ENCODE results near the gene TBPL1.
"Not testable (repeated sequence)": the region's sequence is repeated elsewhere in the genome, so short reads cannot be mapped to it uniquely, and the experiment has no call there.

TBPL1 gene

DNA sequence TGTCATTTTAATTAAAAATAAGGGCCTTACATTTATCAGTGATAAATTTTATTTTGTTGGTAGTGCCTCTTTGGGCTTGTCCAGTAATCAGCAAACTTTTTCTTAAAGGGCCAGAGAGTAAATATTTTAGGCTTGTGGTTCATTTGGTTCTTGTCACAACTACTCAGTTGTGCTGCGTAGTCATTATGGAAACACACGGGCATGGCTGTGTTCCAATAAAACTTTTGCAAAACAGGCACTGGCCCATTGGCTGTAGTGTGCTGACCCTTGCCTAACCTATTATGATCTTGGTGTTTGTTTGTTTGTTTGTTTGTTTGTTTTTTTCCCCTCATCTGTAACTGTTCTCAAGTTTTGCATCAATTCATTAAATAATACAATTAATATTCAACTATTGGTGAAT, 19.4 kb downstream of the TBPL1 start:
- no peaks in the 10 kb centered on the region for H3K27me3 ChIP-seq (ENCODE audit: insufficient read depth, low read length)
- H3K4me1 ChIP-seq (ENCODE audit: insufficient read depth, low read length), result peaks cover 13% of the 10 kb centered on the region
- H2AFZ ChIP-seq (ENCODE audit: low read depth, low read length), result no peak overlapping the region
- no peaks in the 10 kb centered on the region for H3K9me3 ChIP-seq (ENCODE audit: low read length)
- peaks cover 2% of the 10 kb centered on the region for H3K36me3 ChIP-seq (ENCODE audit: insufficient read depth, low read length)
- no peak overlapping the region for H3K4me3 ChIP-seq (ENCODE audit: low read length)

DNA sequence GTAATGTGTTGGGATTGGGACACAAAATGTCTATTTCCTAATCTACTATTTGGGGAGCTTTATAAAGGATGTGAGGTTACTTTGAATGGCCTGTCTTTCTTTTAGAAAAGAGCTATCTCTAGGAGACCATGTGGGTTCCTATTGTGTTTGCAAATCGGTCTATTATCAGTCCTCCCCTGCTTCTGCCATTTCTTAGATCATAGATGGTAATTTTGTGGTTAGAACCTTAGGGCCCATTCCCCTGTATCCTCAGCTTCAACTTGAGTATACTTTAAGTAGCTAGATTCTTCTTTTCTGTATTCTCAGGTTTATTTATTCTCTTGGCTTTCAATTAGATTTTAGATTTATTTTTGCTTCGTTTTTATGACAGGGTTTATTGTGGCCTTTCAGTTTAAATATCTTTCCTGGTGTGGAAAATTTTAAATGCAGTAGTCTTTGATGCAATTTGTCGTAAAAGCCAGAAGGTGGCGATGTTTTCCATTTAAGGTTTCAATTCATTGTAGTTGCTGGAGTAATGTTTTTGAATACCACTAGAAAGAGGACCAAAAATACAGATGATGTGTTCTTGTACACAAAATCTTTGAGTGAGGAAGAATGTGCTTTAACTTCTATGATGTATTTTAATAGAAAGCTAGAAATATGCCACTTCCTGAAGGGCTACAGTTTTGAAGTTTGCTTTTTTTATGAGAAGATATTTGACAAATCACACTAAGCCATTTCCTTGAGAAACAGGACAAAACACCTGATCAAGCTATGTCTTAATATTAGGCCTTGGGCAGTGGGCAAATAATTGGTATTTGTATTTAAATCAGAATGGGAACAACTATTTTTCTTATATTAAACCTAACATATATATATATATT, 20.3 kb downstream of the TBPL1 start:
- Histone ChIP-seq H3K9me3 (ENCODE audit: low read length) (no peaks in the 10 kb centered on the region), H3K4me1 (ENCODE audit: insufficient read depth, low read length) (peaks cover 13% of the 10 kb centered on the region), H3K4me3 (ENCODE audit: low read length) (no peak overlapping the region), H2AFZ (ENCODE audit: low read depth, low read length) (no peak overlapping the region), H3K27me3 (ENCODE audit: insufficient read depth, low read length) (no peaks in the 10 kb centered on the region), H3K36me3 (ENCODE audit: insufficient read depth, low read length) (peaks cover 2% of the 10 kb centered on the region)

DNA sequence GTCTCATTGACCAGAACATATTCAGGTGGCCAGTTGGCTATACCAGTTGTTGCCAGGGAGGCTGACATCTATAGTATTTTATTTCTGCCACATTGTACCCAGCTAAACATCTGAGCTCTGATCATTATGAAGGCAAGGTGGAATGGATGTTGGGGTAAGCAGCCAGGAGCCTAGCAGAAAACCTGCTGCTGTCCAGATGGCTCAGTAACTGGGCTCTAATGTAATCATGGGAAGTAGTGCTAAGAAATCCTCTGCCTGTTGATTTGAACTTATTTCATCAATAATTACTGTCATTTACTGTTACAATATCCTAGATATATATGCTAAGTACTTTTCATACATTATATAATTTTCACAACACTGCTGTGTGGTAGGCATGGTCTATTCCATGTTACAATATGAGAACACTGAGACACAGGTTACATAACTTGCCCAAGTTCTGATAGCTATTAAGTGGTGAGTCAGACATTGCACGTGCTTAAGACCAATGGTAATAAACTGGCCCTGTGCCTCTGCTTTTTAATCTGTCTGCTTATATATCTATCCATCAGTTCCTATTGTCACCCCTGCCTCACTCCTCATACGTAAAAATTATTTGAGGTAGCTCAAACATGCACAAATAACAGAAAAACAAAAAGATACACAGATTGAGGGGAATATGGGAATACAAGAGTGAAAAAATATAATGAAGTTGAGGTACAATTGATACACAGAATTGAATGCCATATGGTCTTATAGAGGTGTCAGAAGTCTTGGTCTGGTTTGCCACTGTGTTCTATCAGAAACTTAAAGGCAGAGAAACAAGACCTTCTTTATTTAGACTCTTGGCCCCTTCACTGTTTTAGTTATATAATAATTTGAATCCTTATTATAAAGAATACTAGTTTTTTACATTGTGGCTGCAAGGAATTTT, 25.2 kb downstream of the TBPL1 start:
- peaks cover 24% of the 10 kb centered on the region for H3K36me3 ChIP-seq (ENCODE audit: insufficient read depth, low read length)
- H2AFZ ChIP-seq (ENCODE audit: low read depth, low read length), result no peak overlapping the region
- no peaks in the 10 kb centered on the region for H3K27me3 ChIP-seq (ENCODE audit: insufficient read depth, low read length)
- H3K4me3 ChIP-seq (ENCODE audit: low read length), result no peak overlapping the region
- peaks cover 9% of the 10 kb centered on the region for H3K4me1 ChIP-seq (ENCODE audit: insufficient read depth, low read length)
- H3K9me3 ChIP-seq (ENCODE audit: low read length), result no peaks in the 10 kb centered on the region

DNA sequence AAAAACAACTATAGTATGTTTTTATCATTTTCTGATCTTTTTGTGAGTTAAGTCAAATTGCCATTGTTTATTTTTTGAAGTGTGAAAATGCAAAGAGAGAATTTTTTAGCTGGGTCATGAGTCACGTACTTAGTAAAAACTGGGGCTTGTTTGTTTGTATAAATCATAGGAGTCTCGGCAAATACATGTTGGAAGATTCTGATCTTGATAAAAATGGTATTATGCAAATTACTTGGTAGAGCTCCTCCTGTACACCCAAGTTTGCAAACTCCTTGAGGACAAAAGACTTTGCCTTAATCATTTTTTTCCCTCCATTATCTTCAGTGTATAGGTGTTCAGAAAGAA, 25.8 kb downstream of the TBPL1 start:
- Histone ChIP-seq H3K27me3 (ENCODE audit: insufficient read depth, low read length) (no peaks in the 10 kb centered on the region), H3K4me1 (ENCODE audit: insufficient read depth, low read length) (peaks cover 6% of the 10 kb centered on the region), H3K4me3 (ENCODE audit: low read length) (no peak overlapping the region), H2AFZ (ENCODE audit: low read depth, low read length) (no peak overlapping the region), H3K36me3 (ENCODE audit: insufficient read depth, low read length) (peaks cover 26% of the 10 kb centered on the region), H3K9me3 (ENCODE audit: low read length) (no peaks in the 10 kb centered on the region)

DNA sequence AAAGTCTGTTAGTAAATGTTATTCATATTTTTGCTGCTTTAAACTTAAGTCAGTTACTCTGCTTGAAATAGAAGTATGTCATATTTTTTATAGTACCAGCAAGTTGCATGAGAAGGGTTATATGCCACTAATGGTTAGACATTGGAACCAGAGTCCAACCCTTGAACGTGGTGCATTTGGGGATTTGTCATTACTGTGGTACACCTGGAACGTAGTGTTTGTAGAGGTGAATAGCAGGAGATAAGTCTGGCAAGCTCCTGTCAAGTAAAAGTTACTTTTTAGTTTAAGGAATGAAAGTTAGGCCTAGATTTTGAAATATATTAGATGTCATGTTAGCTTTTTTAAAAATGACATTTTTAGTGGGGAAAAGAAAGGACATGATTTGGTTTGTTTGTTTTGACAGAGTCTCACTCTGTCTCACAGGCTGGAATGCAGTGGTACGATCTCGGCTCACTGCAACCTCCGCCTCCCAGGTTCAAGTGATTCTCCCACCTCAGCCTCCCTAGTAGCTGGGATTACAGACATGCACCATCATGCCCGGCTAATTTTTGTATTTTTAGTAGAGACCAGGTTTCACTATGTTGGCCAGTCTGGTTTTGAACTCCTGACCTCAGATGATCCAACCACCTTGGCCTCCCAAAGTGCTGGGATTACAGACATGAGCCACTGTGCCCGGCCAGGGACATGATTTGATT, 26.4 kb downstream of the TBPL1 start:
- not testable (repeated sequence) for H3K4me1 ChIP-seq (ENCODE audit: insufficient read depth, low read length); H3K9me3 ChIP-seq (ENCODE audit: low read length); H2AFZ ChIP-seq (ENCODE audit: low read depth, low read length); H3K27me3 ChIP-seq (ENCODE audit: insufficient read depth, low read length); H3K4me3 ChIP-seq (ENCODE audit: low read length)
- H3K36me3 ChIP-seq (ENCODE audit: insufficient read depth, low read length), result peaks cover 30% of the 10 kb centered on the region

GRCh38 chr6:133980168-133980567, 27.1 kb downstream of the TBPL1 start:
- peaks cover 6% of the 10 kb centered on the region for H3K4me1 ChIP-seq (ENCODE audit: insufficient read depth, low read length)
- no peak overlapping the region for H3K4me3 ChIP-seq (ENCODE audit: low read length)
- no peaks in the 10 kb centered on the region for H3K9me3 ChIP-seq (ENCODE audit: low read length)
- no peak overlapping the region for H2AFZ ChIP-seq (ENCODE audit: low read depth, low read length)
- H3K36me3 ChIP-seq (ENCODE audit: insufficient read depth, low read length), result peaks cover 37% of the 10 kb centered on the region
- no peaks in the 10 kb centered on the region for H3K27me3 ChIP-seq (ENCODE audit: insufficient read depth, low read length)

DNA sequence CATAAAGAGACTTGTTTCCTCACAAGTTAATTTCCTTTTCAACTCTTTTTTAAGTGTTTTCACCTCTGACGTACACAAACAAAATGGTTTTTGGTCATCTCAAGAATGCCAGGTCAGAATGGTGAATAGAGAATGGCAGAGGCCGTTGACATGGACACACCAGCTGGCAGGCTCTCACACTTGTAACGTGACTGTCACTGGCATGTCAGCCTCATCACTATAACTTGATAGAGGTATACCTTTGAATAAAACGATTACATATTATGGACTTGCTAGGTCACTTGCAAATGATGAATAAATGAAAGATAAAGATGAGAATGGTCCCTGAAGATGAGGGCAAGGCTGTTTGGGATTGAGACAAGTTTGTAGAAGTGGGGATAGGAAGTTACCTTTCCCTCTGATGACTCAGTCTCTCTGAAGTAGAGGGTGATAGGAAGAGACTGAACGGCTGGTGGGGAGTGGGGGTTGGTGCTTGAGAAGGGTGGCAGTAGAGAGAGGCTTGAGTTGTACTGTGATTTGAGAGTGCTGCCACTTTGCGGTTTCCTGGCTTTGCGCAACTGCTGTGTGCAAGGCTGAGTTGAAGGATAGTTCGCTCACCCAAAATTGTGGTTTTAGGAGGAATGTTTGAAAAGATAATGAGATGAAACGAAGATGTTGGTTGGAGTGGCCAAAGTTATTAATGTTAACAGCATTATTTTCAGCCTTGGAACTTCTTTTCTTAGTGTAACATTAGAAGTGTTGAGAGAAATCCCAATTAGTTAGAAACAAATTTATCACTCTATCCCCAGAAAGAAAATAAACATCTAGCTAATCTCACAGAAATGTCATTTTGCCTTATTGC, 30.3 kb downstream of the TBPL1 start:
- H3K27me3 ChIP-seq (ENCODE audit: insufficient read depth, low read length), result no peaks in the 10 kb centered on the region
- H3K9me3 ChIP-seq (ENCODE audit: low read length), result no peaks in the 10 kb centered on the region
- no peak overlapping the region for H3K4me3 ChIP-seq (ENCODE audit: low read length)
- H3K4me1 ChIP-seq (ENCODE audit: insufficient read depth, low read length), result peaks cover 6% of the 10 kb centered on the region
- peaks cover 59% of the 10 kb centered on the region for H3K36me3 ChIP-seq (ENCODE audit: insufficient read depth, low read length)
- no peak overlapping the region for H2AFZ ChIP-seq (ENCODE audit: low read depth, low read length)

- Histone ChIP-seq H3K4me3 (ENCODE audit: low read length) (no peak overlapping the region), H3K36me3 (ENCODE audit: insufficient read depth, low read length) (peaks cover 70% of the 10 kb centered on the region), H3K27me3 (ENCODE audit: insufficient read depth, low read length) (no peaks in the 10 kb centered on the region), H3K9me3 (ENCODE audit: low read length) (no peaks in the 10 kb centered on the region), H3K4me1 (ENCODE audit: insufficient read depth, low read length) (peaks cover 6% of the 10 kb centered on the region), H2AFZ (ENCODE audit: low read depth, low read length) (no peak overlapping the region)
Observed at GRCh38 chr6:133985970-133986369, 32.9 kb downstream of the TBPL1 start.

DNA sequence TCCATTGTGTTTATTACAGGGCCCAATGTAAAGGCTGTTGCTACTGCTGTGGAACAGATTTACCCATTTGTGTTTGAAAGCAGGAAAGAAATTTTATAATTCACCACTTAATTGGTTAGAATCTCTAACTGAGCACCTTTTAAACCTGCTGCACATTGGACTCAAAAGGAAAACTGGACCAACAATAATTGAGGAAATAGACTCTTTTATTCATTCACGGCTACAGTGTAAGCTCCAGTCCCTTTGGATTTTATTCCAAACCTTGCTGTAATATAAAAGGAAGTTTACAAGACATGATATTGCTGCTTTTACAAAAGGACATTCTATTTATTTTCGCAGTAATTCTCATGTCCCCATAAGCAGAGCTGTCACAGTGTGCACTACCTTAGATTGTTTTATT, 33.9 kb downstream of the TBPL1 start:
- no peaks in the 10 kb centered on the region for H3K9me3 ChIP-seq (ENCODE audit: low read length)
- H3K4me1 ChIP-seq (ENCODE audit: insufficient read depth, low read length), result peaks cover 6% of the 10 kb centered on the region
- H3K27me3 ChIP-seq (ENCODE audit: insufficient read depth, low read length), result no peaks in the 10 kb centered on the region
- no peak overlapping the region for H2AFZ ChIP-seq (ENCODE audit: low read depth, low read length)
- H3K36me3 ChIP-seq (ENCODE audit: insufficient read depth, low read length), result peaks cover 64% of the 10 kb centered on the region
- H3K4me3 ChIP-seq (ENCODE audit: low read length), result no peak overlapping the region

- H3K4me1 ChIP-seq (ENCODE audit: insufficient read depth, low read length), result no peaks in the 10 kb centered on the region
- H3K27me3 ChIP-seq (ENCODE audit: insufficient read depth, low read length), result no peaks in the 10 kb centered on the region
- peaks cover 46% of the 10 kb centered on the region for H3K36me3 ChIP-seq (ENCODE audit: insufficient read depth, low read length)
- H3K4me3 ChIP-seq (ENCODE audit: low read length), result no peak overlapping the region
- no peak overlapping the region for H2AFZ ChIP-seq (ENCODE audit: low read depth, low read length)
- no peaks in the 10 kb centered on the region for H3K9me3 ChIP-seq (ENCODE audit: low read length)
Observed at GRCh38 chr6:133989525-133989924, 36.5 kb downstream of the TBPL1 start.

GRCh38 chr6:133990321-133990720, 37.3 kb downstream of the TBPL1 start:
- Histone ChIP-seq H3K9me3 (ENCODE audit: low read length) (no peaks in the 10 kb centered on the region), H2AFZ (ENCODE audit: low read depth, low read length) (no peak overlapping the region), H3K4me3 (ENCODE audit: low read length) (no peak overlapping the region), H3K36me3 (ENCODE audit: insufficient read depth, low read length) (peaks cover 40% of the 10 kb centered on the region), H3K4me1 (ENCODE audit: insufficient read depth, low read length) (no peaks in the 10 kb centered on the region), H3K27me3 (ENCODE audit: insufficient read depth, low read length) (no peaks in the 10 kb centered on the region)

GRCh38 chr6:133991096-133991593, 38.1 kb downstream of the TBPL1 start:
- peaks cover 33% of the 10 kb centered on the region for H3K36me3 ChIP-seq (ENCODE audit: insufficient read depth, low read length)

More at GRCh38 chr6:133991096-133991593, 38.1 kb downstream of the TBPL1 start:
- Histone ChIP-seq H3K9me3 (ENCODE audit: low read length) (no peaks in the 10 kb centered on the region), H3K4me3 (ENCODE audit: low read length) (no peak overlapping the region), H3K4me1 (ENCODE audit: insufficient read depth, low read length) (no peaks in the 10 kb centered on the region), H2AFZ (ENCODE audit: low read depth, low read length) (no peak overlapping the region), H3K27me3 (ENCODE audit: insufficient read depth, low read length) (no peaks in the 10 kb centered on the region)

Data from neuron (in vitro differentiated cells).